HG03520 (cell line): ENCODE data around the gene HEYL.

ENCODE experiments used
- ATAC-seq: cut with Tn5 transposase; IDR thresholded peaks from one replicate; pipeline ENCODE4 v1.9.1; 2021; ENCODE audit warnings: mild to moderate bottlenecking, moderate library complexity; ENCODE audit not compliant: unreplicated experiment

Gene HEYL

GRCh38 chr1:39668111-39668510 is 28.7 kb upstream of the HEYL start:
- ATAC-seq, result no peak

GRCh38 chr1:39666772-39667171 is 27.3 kb upstream of the HEYL start:
- peak; percentile 77 for ATAC-seq

- no peak for ATAC-seq
Measured at GRCh38 chr1:39663559-39663958, 24.1 kb upstream of the HEYL start.

- ATAC-seq, result no peak
Measured at GRCh38 chr1:39662861-39663260, 23.4 kb upstream of the HEYL start.

- ATAC-seq, result no peak
Measured at GRCh38 chr1:39659538-39659937, 20.1 kb upstream of the HEYL start.

GRCh38 chr1:39659110-39659509 is 19.7 kb upstream of the HEYL start:
- no peak for ATAC-seq

- no peak for ATAC-seq
Measured at GRCh38 chr1:39657923-39658485, 18.6 kb upstream of the HEYL start.

GRCh38 chr1:39657402-39657801 is 18.0 kb upstream of the HEYL start:
- ATAC-seq, result no peak

GRCh38 chr1:39656391-39656790 is 16.9 kb upstream of the HEYL start:
- ATAC-seq, result no peak

- no peak for ATAC-seq
Measured at GRCh38 chr1:39655578-39656268, 16.3 kb upstream of the HEYL start.

GRCh38 chr1:39654291-39654690 is 14.8 kb upstream of the HEYL start:
- ATAC-seq, result no peak

GRCh38 chr1:39653546-39654031 is 14.1 kb upstream of the HEYL start:
- no peak for ATAC-seq

- no peak for ATAC-seq
Measured at GRCh38 chr1:39652554-39652953, 13.1 kb upstream of the HEYL start.

GRCh38 chr1:39652105-39652504 is 12.7 kb upstream of the HEYL start:
- no peak for ATAC-seq

GRCh38 chr1:39650431-39650830 is 11.0 kb upstream of the HEYL start:
- no peak for ATAC-seq

GRCh38 chr1:39649636-39650185 is 10.3 kb upstream of the HEYL start:
- ATAC-seq, result no peak

GRCh38 chr1:39648496-39648895 is 9.1 kb upstream of the HEYL start:
- no peak for ATAC-seq

- no peak for ATAC-seq
Measured at GRCh38 chr1:39647247-39647646, 7.8 kb upstream of the HEYL start.

- no peak for ATAC-seq
Measured at GRCh38 chr1:39646232-39647081, 7.0 kb upstream of the HEYL start.

- ATAC-seq, result no peak
Measured at GRCh38 chr1:39645411-39646043, 6.1 kb upstream of the HEYL start.

GRCh38 chr1:39643705-39644104 is 4.3 kb upstream of the HEYL start:
- ATAC-seq, result no peak
